Mesodermal cell (in vitro differentiated cells): Measurements from ENCODE around the gene PIGC.

ENCODE experiments used
- H3K27ac ChIP-seq: 2 replicates; pipeline ENCODE4 v1.7.0; 2013; ENCODE audit warnings: mild to moderate bottlenecking, low read depth, low read length, moderate library complexity; ENCODE audit not compliant: severe bottlenecking
- H3K36me3 ChIP-seq: 2 replicates; pipeline ENCODE4 v1.7.1; 2013; ENCODE audit warnings: mild to moderate bottlenecking, low read length, moderate library complexity; ENCODE audit not compliant: control insufficient read depth, insufficient read depth
- H3K4me1 ChIP-seq: one replicate; pipeline ENCODE4 v1.7.1; 2013; ENCODE audit warnings: mild to moderate bottlenecking, low read length; ENCODE audit not compliant: insufficient read depth, control insufficient read depth, poor library complexity, severe bottlenecking
- H3K4me3 ChIP-seq: 2 replicates; pipeline ENCODE4 v1.7.0; 2013; ENCODE audit warnings: low read length, control low read depth, mild to moderate bottlenecking; ENCODE audit not compliant: insufficient read depth, poor library complexity, severe bottlenecking; ENCODE audit errors: extremely low read depth
- H3K9me3 ChIP-seq: 2 replicates; pipeline ENCODE4 v1.7.1; 2013; ENCODE audit warnings: mild to moderate bottlenecking, low read length, moderate library complexity; ENCODE audit not compliant: control insufficient read depth
- WGBS, 2 experiments: methylation state at CpG; one replicate each; pipeline ENCODE4 v1.1.5; 2013; ENCODE audit warnings: missing lambda C conversion rate in 2 of 2; ENCODE audit not compliant: insufficient coverage in 2 of 2; 5-methylcytosine and 5-hydroxymethylcytosine counted together

Gene PIGC

DNA sequence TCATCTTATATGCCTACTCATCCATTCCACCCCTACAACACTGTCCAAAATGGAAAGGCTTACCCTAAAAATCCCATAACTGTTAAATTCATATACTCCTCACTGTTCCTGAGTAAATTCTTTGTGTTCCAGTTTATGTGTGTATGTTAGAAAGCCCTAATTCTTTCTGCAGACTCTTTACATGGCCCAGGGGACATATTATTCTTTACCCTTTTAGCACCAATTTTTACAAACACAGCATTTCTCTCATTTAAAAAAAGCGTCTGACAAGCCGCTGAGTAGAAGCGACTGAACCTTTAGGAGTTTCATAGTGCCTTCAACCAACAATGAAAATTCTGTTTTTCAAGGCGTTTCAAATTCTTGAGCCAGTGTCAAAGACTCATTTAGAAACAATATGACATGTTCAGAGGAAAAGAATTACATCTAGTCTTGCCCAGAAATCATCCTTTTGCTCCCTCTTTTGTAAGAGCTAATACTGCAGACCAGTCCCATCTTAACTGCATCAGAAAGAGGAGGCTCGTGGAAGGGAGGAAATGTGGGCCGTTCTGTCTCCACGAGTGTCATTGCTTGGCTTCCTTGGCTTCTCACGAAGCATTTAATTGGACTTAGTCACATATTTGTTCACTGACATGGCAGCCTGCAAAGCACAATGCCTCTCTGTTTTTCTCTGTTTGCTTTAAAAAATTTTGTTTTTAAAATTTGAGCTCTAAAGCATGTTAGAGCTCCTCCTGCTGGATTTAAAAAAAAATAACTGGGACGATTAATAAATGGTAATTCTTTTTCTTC lies 44.7 kb downstream of the PIGC start:
- Histone ChIP-seq H3K9me3 (no peaks in the 10 kb centered on the region), H3K36me3 (no peaks in the 10 kb centered on the region), H3K4me1 (peaks cover 42% of the 10 kb centered on the region), H3K27ac (peak overlapping the region; percentile 90), H3K4me3 (no peak overlapping the region)
- WGBS, 2 experiments = 50 to 73% methylated on average over 4 to 8 of the region's 9 CpGs

- Histone ChIP-seq H3K27ac (peak overlapping the region; percentile 90), H3K4me1 (peaks cover 43% of the 10 kb centered on the region), H3K36me3 (no peaks in the 10 kb centered on the region), H3K4me3 (no peak overlapping the region), H3K9me3 (no peaks in the 10 kb centered on the region)
- no CpG with 5 or more reads among the region's 2 CpGs for WGBS, 2 experiments
These were observed 45.7 kb downstream of the PIGC start for GRCh38 chr1:172398193-172398592.

DNA sequence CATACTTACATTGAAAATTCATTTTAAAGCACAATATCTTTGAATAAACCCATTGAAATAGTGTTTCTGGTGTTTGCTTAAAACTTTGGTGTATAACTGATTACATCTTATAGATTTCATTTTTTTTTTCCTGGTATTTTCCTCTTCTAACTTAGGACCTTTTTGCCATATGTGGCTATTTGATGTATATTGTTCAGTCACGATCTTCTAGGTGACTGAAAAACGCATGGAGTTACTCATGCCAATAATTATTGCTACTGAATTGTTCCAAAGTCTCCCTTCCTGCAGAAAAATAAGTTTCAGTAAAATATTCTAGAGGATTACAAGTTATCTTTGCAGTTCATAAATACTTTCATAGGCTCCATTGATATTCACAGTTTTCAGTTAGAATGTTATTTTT lies 46.2 kb downstream of the PIGC start:
- Histone ChIP-seq H3K36me3 (no peaks in the 10 kb centered on the region), H3K4me1 (peaks cover 43% of the 10 kb centered on the region), H3K27ac (no peak overlapping the region), H3K4me3 (no peak overlapping the region), H3K9me3 (no peaks in the 10 kb centered on the region)
- no CpG with 5 or more reads among the region's 2 CpGs for WGBS, 2 experiments

- H3K27ac ChIP-seq = no peak overlapping the region
- H3K4me1 ChIP-seq = peaks cover 43% of the 10 kb centered on the region
- no peak overlapping the region for H3K4me3 ChIP-seq
- WGBS, 2 experiments = no CpG with 5 or more reads among the region's 3 CpGs
- H3K9me3 ChIP-seq = no peaks in the 10 kb centered on the region
- H3K36me3 ChIP-seq = no peaks in the 10 kb centered on the region
These were observed 46.6 kb downstream of the PIGC start for GRCh38 chr1:172397221-172397620.

- no peaks in the 10 kb centered on the region for H3K36me3 ChIP-seq
- H3K4me1 ChIP-seq = peaks cover 46% of the 10 kb centered on the region
These were observed 48.3 kb downstream of the PIGC start for GRCh38 chr1:172395576-172395975.

DNA sequence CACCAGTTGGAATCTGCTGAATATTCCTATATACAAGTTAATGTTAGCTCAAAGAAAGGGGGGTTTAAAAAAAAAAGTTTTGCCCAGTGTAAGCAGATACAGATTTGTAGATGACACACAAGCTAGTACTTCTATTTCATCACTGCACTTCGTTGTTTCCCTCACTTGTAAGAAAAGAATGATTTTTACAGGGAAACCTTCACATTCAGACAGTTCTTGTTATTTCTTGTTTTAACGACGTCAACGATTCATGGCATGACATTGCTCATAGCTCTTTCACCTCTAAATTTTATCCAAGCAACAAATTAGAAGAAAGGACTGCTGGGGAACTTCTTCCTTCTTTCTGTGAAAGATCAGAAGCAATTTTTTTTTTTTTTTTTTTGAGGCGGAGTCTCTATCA lies 49.1 kb downstream of the PIGC start:
- Histone ChIP-seq H3K36me3 (no peaks in the 10 kb centered on the region), H3K27ac (no peak overlapping the region), H3K4me3 (no peak overlapping the region), H3K4me1 (peaks cover 45% of the 10 kb centered on the region), H3K9me3 (no peaks in the 10 kb centered on the region)
- 94 to 100% methylated on average over 4 of the region's 5 CpGs for WGBS, 2 experiments

More at GRCh38 chr1:172395576-172395975, 48.3 kb downstream of the PIGC start:
- Histone ChIP-seq H3K9me3 (no peaks in the 10 kb centered on the region), H3K4me3 (no peak overlapping the region), H3K27ac (no peak overlapping the region)
- WGBS, 2 experiments = 100% methylated on average over 1 of the region's 3 CpGs; no CpG with 5 or more reads in 1 of the 2 experiments

DNA sequence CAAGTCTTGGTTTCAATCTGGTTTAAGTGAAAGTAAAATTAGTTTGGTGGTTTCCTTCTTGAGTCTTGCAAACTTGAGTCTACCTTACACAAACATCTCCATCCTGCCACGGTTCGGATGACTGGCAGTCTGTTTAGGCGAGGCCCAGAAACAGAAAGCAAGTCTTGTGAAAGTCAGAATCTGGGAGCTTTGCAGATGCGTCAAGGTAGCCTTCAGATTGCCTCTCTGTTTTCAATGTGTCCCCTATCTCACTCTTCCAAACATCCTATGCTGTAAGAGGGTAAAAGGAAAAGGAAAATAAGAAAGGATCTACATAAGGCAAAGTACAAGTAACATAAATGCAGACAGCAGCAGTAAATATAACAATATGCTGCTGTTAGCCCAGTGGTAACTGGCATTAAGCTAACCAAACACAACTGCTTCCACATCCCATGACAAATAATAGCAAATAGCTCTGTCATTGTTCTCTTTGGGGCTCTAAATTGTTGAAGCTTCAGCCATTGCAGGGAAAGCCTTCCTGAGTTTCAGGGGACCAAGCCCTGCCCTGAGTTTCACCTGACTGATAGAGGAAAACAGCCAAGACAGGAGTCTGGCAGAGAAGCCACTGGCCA lies 49.6 kb downstream of the PIGC start:
- Histone ChIP-seq H3K27ac (no peak overlapping the region), H3K36me3 (no peaks in the 10 kb centered on the region), H3K4me3 (no peak overlapping the region), H3K9me3 (no peaks in the 10 kb centered on the region), H3K4me1 (peaks cover 42% of the 10 kb centered on the region)
- WGBS, 2 experiments = no CpG with 5 or more reads among the region's 4 CpGs

DNA sequence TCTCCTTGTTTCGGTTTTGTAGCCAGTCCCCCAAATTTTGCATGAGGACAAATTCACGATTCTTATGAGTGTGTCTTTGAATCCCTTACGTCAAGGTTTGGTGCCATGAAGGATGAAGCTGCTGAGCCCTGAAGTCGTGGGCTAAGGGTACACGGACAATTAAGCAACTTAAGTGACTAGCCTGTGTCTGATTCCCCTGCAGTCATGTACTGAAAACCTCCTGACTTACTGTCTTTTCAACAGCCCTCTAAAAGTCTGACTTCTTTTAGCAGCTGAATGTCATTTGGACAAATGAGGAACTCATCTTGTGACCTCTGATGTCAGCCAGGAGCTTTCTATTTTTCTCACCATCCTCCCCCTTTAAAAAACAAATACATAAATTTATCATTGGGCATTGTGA lies 50.5 kb downstream of the PIGC start:
- Histone ChIP-seq H3K9me3 (no peaks in the 10 kb centered on the region), H3K36me3 (peaks cover 4% of the 10 kb centered on the region), H3K4me3 (no peak overlapping the region), H3K27ac (no peak overlapping the region), H3K4me1 (peaks cover 34% of the 10 kb centered on the region)
- WGBS, 2 experiments = 87 to 98% methylated on average over 4 to 5 of the region's 5 CpGs

DNA sequence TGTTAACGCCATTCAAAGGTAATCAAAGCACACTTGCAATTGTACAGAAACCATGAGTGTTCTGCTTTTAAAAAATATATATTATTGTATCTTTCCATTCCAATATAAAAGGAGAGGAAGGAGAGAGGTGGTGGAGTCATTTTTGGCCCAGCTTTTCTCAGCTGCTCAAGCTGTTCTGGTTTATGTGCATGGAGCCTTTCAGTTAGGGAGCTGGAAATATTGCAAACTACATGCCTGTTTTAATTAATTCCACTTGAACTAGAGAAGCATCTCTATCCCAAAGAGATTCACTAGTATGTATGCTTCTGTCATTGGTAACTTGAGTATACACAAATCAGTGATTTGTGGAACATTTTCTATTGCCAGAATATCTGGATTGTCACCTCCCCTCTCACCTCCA lies 51.9 kb downstream of the PIGC start:
- peaks cover 26% of the 10 kb centered on the region for H3K4me1 ChIP-seq
- H3K27ac ChIP-seq = no peak overlapping the region
- H3K9me3 ChIP-seq = no peaks in the 10 kb centered on the region
- no CpG with 5 or more reads among the region's 1 CpG for WGBS, 2 experiments
- peaks cover 5% of the 10 kb centered on the region for H3K36me3 ChIP-seq
- no peak overlapping the region for H3K4me3 ChIP-seq
